Measurements from ENCODE around the gene CORO7.

Gene CORO7

GRCh38 chr16:4416200-4417032, at the start of gene CORO7:
CORO7 (minus strand) TSS chr16:4416596; CDS start chr16:4416518, 78 bp downstream.
- DNase-seq, result peak; percentile 96 to 98

GRCh38 chr16:4463522-4464163, 47.2 kb upstream of the CORO7 start:
- no peak for DNase-seq

- DNase-seq, result no peak
Observed at GRCh38 chr16:4461250-4462085, 45.1 kb upstream of the CORO7 start.

GRCh38 chr16:4460936-4461249, 44.5 kb upstream of the CORO7 start:
- DNase-seq, result no peak

- DNase-seq, result no peak
Observed at GRCh38 chr16:4455951-4456350, 39.6 kb upstream of the CORO7 start.

GRCh38 chr16:4455081-4455480, 38.7 kb upstream of the CORO7 start:
- DNase-seq, result no peak

- DNase-seq, result no peak
Observed at GRCh38 chr16:4454623-4455022, 38.2 kb upstream of the CORO7 start.

- DNase-seq, result no peak
Observed at GRCh38 chr16:4452674-4453073, 36.3 kb upstream of the CORO7 start.

- DNase-seq, result no peak
Observed at GRCh38 chr16:4450931-4451519, 34.6 kb upstream of the CORO7 start.

GRCh38 chr16:4450430-4450829, 34.0 kb upstream of the CORO7 start:
- DNase-seq, result no peak

GRCh38 chr16:4443986-4444385, 27.6 kb upstream of the CORO7 start:
- no peak for DNase-seq

- DNase-seq, result no peak
Observed at GRCh38 chr16:4443271-4443670, 26.9 kb upstream of the CORO7 start.

- DNase-seq, result no peak
Observed at GRCh38 chr16:4442371-4442770, 26.0 kb upstream of the CORO7 start.

GRCh38 chr16:4437366-4437765, 21.0 kb upstream of the CORO7 start:
- DNase-seq, result no peak

- DNase-seq, result no peak
Observed at GRCh38 chr16:4435337-4436067, 19.1 kb upstream of the CORO7 start.

GRCh38 chr16:4433914-4434787, 17.8 kb upstream of the CORO7 start:
- no peak for DNase-seq

- DNase-seq, result no peak
Observed at GRCh38 chr16:4433228-4433627, 16.8 kb upstream of the CORO7 start.

- DNase-seq, result no peak
Observed at GRCh38 chr16:4431023-4431422, 14.6 kb upstream of the CORO7 start.

GRCh38 chr16:4428500-4428899, 12.1 kb upstream of the CORO7 start:
- no peak for DNase-seq

- no peak for DNase-seq
Observed at GRCh38 chr16:4426722-4427372, 10.5 kb upstream of the CORO7 start.

Measured in stimulated activated CD4-positive, alpha-beta T cell treated with anti-CD3 and anti-CD28 coated beads, Interleukin-2, amount 100 ng/mL, for 48 hours (primary cell).